Measurements from ENCODE around the gene CEP112. TPM values are rescaled to one million over a fixed set of nuclear protein-coding genes. Genes with fewer than 3 reads are reported as not detected.

Gene CEP112
- total RNA-seq, 1 experiment from 2014 or later: 9.5 TPM

DNA sequence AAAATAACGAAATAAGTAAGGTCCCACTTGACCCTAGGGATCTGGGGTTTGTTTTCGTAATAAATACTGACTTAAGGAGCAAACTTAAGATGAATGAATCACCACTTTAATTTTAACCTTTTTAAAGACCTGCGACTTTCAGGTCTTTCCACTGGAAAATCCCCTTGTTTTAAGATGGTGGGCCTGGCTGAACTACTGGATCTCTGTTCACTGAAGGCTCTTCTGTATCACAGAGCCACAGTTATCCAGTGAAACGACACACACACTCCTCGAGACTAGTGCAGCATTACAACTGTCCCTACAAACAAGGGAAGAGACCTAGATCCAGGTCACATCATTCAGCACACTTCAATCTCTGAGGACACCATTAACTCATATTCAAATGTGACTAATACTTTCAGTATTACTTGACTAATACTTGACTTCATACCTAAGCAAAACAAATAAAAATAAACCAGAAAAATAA is 299.0 kb downstream of the CEP112 start:
- TF ChIP-seq, protein P1, sequence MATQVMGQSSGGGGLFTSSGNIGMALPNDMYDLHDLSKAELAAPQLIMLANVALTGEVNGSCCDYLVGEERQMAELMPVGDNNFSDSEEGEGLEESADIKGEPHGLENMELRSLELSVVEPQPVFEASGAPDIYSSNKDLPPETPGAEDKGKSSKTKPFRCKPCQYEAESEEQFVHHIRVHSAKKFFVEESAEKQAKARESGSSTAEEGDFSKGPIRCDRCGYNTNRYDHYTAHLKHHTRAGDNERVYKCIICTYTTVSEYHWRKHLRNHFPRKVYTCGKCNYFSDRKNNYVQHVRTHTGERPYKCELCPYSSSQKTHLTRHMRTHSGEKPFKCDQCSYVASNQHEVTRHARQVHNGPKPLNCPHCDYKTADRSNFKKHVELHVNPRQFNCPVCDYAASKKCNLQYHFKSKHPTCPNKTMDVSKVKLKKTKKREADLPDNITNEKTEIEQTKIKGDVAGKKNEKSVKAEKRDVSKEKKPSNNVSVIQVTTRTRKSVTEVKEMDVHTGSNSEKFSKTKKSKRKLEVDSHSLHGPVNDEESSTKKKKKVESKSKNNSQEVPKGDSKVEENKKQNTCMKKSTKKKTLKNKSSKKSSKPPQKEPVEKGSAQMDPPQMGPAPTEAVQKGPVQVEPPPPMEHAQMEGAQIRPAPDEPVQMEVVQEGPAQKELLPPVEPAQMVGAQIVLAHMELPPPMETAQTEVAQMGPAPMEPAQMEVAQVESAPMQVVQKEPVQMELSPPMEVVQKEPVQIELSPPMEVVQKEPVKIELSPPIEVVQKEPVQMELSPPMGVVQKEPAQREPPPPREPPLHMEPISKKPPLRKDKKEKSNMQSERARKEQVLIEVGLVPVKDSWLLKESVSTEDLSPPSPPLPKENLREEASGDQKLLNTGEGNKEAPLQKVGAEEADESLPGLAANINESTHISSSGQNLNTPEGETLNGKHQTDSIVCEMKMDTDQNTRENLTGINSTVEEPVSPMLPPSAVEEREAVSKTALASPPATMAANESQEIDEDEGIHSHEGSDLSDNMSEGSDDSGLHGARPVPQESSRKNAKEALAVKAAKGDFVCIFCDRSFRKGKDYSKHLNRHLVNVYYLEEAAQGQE (IDR thresholded peaks at IDR 0.05; ENCODE audit: insufficient read depth in 1 of 2, low read depth in 2 of 2, low read length in 1 of 2): no peak
- TF ChIP-seq SIN3A (IDR thresholded peaks at IDR 0.05; ENCODE audit: borderline replicate concordance, insufficient read depth, low read depth, low read length) (no peak), POLR2AphosphoS5 (IDR thresholded peaks at IDR 0.05; ENCODE audit: low read depth, low read length) (no peak), TCF7L2 (IDR thresholded peaks at IDR 0.05; ENCODE audit: low read depth, low read length) (no peak)
- TF ChIP-seq, protein P2, sequence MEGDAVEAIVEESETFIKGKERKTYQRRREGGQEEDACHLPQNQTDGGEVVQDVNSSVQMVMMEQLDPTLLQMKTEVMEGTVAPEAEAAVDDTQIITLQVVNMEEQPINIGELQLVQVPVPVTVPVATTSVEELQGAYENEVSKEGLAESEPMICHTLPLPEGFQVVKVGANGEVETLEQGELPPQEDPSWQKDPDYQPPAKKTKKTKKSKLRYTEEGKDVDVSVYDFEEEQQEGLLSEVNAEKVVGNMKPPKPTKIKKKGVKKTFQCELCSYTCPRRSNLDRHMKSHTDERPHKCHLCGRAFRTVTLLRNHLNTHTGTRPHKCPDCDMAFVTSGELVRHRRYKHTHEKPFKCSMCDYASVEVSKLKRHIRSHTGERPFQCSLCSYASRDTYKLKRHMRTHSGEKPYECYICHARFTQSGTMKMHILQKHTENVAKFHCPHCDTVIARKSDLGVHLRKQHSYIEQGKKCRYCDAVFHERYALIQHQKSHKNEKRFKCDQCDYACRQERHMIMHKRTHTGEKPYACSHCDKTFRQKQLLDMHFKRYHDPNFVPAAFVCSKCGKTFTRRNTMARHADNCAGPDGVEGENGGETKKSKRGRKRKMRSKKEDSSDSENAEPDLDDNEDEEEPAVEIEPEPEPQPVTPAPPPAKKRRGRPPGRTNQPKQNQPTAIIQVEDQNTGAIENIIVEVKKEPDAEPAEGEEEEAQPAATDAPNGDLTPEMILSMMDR (IDR thresholded peaks at IDR 0.05): no peak
- CTCF ChIA-PET: no interaction called here
- Histone ChIP-seq H3K27ac (ENCODE audit: low read length) (no peak overlapping the region), H3K4me3 (ENCODE audit: low read depth in 2 of 2, low read length in 2 of 2) (no peak overlapping the region), H3K27me3 (ENCODE audit: control insufficient read depth, insufficient read depth, low read length) (no peaks in the 10 kb centered on the region), H3K36me3 (ENCODE audit: control insufficient read depth, insufficient read depth, low read length) (no peaks in the 10 kb centered on the region), H3K9me3 (ENCODE audit: control insufficient read depth, insufficient read depth, low read depth, low read length) (no peaks in the 10 kb centered on the region), H3K4me1 (ENCODE audit: control insufficient read depth, insufficient read depth, low read length) (no peaks in the 10 kb centered on the region)
- POLR2A ChIA-PET: no interaction called here
- ATAC-seq (no peak), DNase-seq (ENCODE audit: low read depth, low spot score) (no peak)
- in situ Hi-C loops (cut with HindIII; ENCODE audit: low pct_unique_long_range_greater_than_20kb, low sequenced_read_pairs): no loop called here
- intact Hi-C loops (cut with micrococcal nuclease; ENCODE audit: unreplicated experiment): no loop called here
- BruUV-seq (replicated peaks): no TSS peak

DNA sequence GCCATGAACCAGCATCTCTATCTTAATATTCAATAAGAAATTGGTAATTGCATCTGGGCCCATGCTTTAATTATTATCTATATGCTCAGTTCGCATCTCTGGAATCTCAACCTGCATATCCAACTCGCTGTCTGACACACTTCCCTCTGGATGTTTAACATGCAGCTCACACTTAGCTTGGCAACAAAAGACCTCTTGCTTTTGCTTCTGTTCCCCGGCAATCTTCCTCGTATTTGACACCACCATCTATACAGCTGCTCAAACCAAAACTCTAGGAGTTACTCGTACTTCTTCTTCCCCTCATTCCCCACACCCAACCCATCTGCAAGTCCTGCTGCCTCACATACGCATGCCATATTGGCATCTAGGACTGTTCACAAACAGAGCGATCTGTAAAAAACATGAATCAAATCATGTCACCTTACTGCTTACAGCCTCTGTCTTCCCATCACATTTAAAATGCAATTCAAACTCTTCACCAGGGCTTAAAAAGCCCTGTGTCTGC is 300.6 kb downstream of the CEP112 start:
- Histone ChIP-seq H3K4me1 (ENCODE audit: control insufficient read depth, insufficient read depth, low read length) (no peaks in the 10 kb centered on the region), H3K27ac (ENCODE audit: low read length) (no peak overlapping the region), H3K4me3 (ENCODE audit: low read depth in 2 of 2, low read length in 2 of 2) (no peak overlapping the region), H3K9me3 (ENCODE audit: control insufficient read depth, insufficient read depth, low read depth, low read length) (no peaks in the 10 kb centered on the region), H3K27me3 (ENCODE audit: control insufficient read depth, insufficient read depth, low read length) (no peaks in the 10 kb centered on the region), H3K36me3 (ENCODE audit: control insufficient read depth, insufficient read depth, low read length) (no peaks in the 10 kb centered on the region)
- DNase-seq (ENCODE audit: low read depth, low spot score) (no peak), ATAC-seq (no peak)
- in situ Hi-C loops (cut with HindIII; ENCODE audit: low pct_unique_long_range_greater_than_20kb, low sequenced_read_pairs): no loop called here
- ChIA-PET POLR2A (no interaction called here), CTCF (no interaction called here)
- no TSS peak for BruUV-seq (replicated peaks)
- intact Hi-C loops (cut with micrococcal nuclease; ENCODE audit: unreplicated experiment): no loop called here
- TF ChIP-seq, protein P2 (IDR thresholded peaks at IDR 0.05): no peak
- TF ChIP-seq, protein P1 (IDR thresholded peaks at IDR 0.05; ENCODE audit: insufficient read depth in 1 of 2, low read depth in 2 of 2, low read length in 1 of 2): no peak
- TF ChIP-seq SIN3A (IDR thresholded peaks at IDR 0.05; ENCODE audit: borderline replicate concordance, insufficient read depth, low read depth, low read length): no peak
- no peak for TF ChIP-seq POLR2AphosphoS5 (IDR thresholded peaks at IDR 0.05; ENCODE audit: low read depth, low read length)
- no peak for TF ChIP-seq TCF7L2 (IDR thresholded peaks at IDR 0.05; ENCODE audit: low read depth, low read length)
